HepG2 (cell line): Measurements from ENCODE around the gene DNAAF3. TPM values are rescaled to one million over a fixed set of nuclear protein-coding genes. Genes with fewer than 3 reads are reported as not detected.
A peak's percentile ranks its signal among the peaks of the same experiment; 100 is the strongest.

Experiments used
- CBX5 ChIP-seq: sonication (generic); formaldehyde crosslinking; IDR thresholded peaks from 2 replicates; pipeline ENCODE4 v1.4.0; 2020; ENCODE audit warnings: missing genetic modification reagents, borderline replicate concordance
- KLF13 ChIP-seq: sonication (generic); formaldehyde crosslinking; IDR thresholded peaks from 2 replicates; pipeline ENCODE4 v1.4.0; 2020; ENCODE audit warnings: mild to moderate bottlenecking, missing genetic modification reagents
- NFYB ChIP-seq: sonication (generic); formaldehyde crosslinking; IDR thresholded peaks from 2 replicates; pipeline ENCODE4 v1.4.0; 2020; ENCODE audit warnings: missing genetic modification reagents
- NR2F1 ChIP-seq, 2 experiments: fragments of 450-650 bp in 1 of 2; formaldehyde crosslinking in 1 of 2; IDR thresholded peaks; 2 replicates each; pipeline versions ENCODE4 v1.5.0 to v1.6.1; 2016 to 2020; ENCODE audit warnings: mild to moderate bottlenecking in 1 of 2, missing compliant biosample characterization in 1 of 2, missing genetic modification reagents in 1 of 2, moderate library complexity in 1 of 2
- POGZ ChIP-seq: sonication (generic); formaldehyde crosslinking; IDR thresholded peaks from 2 replicates; pipeline ENCODE4 v1.4.0; 2020; ENCODE audit warnings: mild to moderate bottlenecking, missing genetic modification reagents
- SATB2 ChIP-seq: sonication (generic); formaldehyde crosslinking; IDR thresholded peaks from 2 replicates; pipeline ENCODE4 v1.5.0; 2020; ENCODE audit warnings: missing genetic modification reagents
- SKI ChIP-seq: fragments of 450-650 bp; IDR thresholded peaks from one replicate; pipeline ENCODE4 v1.6.1; 2018; ENCODE audit warnings: mild to moderate bottlenecking; ENCODE audit not compliant: partially characterized antibody
- SOX6 ChIP-seq, 2 experiments: fragments of 450-650 bp in 1 of 2; sonication (generic) in 1 of 2; formaldehyde crosslinking in 1 of 2; IDR thresholded peaks; 2 replicates each; pipeline versions ENCODE4 v1.4.0 to v1.6.1; 2017 to 2020; ENCODE audit warnings: antibody characterized with exemption in 1 of 2, mild to moderate bottlenecking in 1 of 2, missing genetic modification reagents in 1 of 2
- SSRP1 ChIP-seq: IDR thresholded peaks from 2 replicates; pipeline ENCODE4 v1.6.1; 2016; ENCODE audit warnings: control low read depth
- ZNF790 ChIP-seq: sonication (generic); formaldehyde crosslinking; IDR thresholded peaks from 2 replicates; pipeline ENCODE4 v1.8.0; 2022; ENCODE audit warnings: missing genetic modification reagents, mild to moderate bottlenecking, borderline replicate concordance
- ZSCAN22 ChIP-seq: sonication (generic); formaldehyde crosslinking; IDR thresholded peaks from 2 replicates; pipeline ENCODE4 v1.4.0; 2020; ENCODE audit warnings: mild to moderate bottlenecking, missing genetic modification reagents
- polyA plus RNA-seq, 8 experiments: library from polyadenylated mRNA; depleted of rRNA in 3 of 8; stranded (reverse) in 7 of 8; unstranded in 1 of 8; fragments of >200 nt; fragmentation: Illumina TruSeq in 4 of 8; extraction: Trizol in 4 of 8; gene quantifications; 2 replicates each; pipeline versions ENCODE4 v1.2.1 to v1.2.3, GENCODE V29; 2011 to 2016; ENCODE audit warnings: low read depth in 4 of 8, missing spikeins in 1 of 8, mixed read lengths in 1 of 8; ENCODE audit not compliant: insufficient read depth in 1 of 8
- total RNA-seq, 5 experiments: library from RNA; depleted of rRNA; stranded (reverse); fragments of >200 nt; fragmentation: Illumina TruSeq; extraction: Trizol; gene quantifications; 2 replicates each; pipeline ENCODE4 v1.2.3, GENCODE V29; 2016; ENCODE audit warnings: low read depth in 1 of 5
- TF ChIP-seq, protein P1 (sequence below): sonication (generic); formaldehyde crosslinking; IDR thresholded peaks from 2 replicates; pipeline ENCODE4 v1.4.0; 2020; ENCODE audit warnings: missing genetic modification reagents
- TF ChIP-seq, protein P2 (sequence below): sonication (generic); formaldehyde crosslinking; IDR thresholded peaks from 2 replicates; pipeline ENCODE4 v1.4.0; 2020; ENCODE audit warnings: missing genetic modification reagents
- TF ChIP-seq, protein P3 (sequence below): IDR thresholded peaks from 2 replicates; pipeline ENCODE4 v1.6.1; 2016; ENCODE audit warnings: low read depth, control low read depth
- TF ChIP-seq, protein P4 (sequence below): sonication (generic); formaldehyde crosslinking; IDR thresholded peaks from 2 replicates; pipeline ENCODE4 v1.4.0; 2020; ENCODE audit warnings: mild to moderate bottlenecking, missing genetic modification reagents

The DNAAF3 gene
- total and polyA plus RNA-seq, 2 of the 13 experiments (the other 11 are each of a cell fraction or from before 2014, with no cell fraction given): 0.30 to 0.40 TPM

DNA sequence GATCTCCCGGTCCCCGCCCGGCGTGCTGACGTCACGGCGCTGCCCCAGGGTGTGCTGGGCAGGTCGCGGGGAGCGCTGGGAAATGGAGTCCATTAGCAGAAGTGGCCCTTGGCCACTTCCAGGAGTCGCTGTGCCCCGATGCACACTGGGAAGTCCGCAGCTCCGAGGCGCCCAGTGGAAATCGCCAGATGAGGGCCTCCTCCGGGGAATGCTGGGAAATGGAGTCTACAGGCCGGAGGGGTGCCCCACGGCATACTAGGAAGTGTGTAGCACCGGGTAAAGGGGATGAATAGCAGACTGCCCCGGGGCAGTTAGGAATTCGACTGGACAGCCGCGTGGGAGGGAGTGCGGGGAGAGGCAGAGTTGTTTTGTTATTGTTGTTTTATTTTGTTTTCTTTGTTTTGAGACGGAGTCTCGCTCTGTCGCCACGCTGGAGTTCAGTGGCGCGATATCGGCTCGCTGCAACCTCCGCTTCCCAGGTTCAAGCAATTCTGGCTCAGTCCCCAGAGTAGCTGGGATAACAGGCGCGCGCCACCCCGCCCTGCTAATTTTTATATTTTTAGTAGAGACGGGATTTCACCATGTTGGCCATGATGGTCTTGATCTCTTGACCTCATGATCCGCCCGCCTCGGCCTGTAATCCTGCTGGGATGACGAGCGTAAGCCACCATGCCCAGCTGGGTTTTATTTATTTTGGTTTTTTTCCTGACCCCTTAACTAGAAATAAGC is 48.6 kb downstream of the DNAAF3 start (continued):
- TF ChIP-seq SOX6 (IDR thresholded peaks at IDR 0.05) (no peak), SOX6 (CRISPR knock-in tag; IDR thresholded peaks at IDR 0.05) (no peak; the same call in 1 of the 2 replicates), SKI (no peak), NFYB (CRISPR knock-in tag) (peak; percentile 78), ZNF790 (CRISPR knock-in tag) (no peak), SSRP1 (CRISPR knock-in tag) (no peak), ZSCAN22 (CRISPR knock-in tag) (no peak), KLF13 (CRISPR knock-in tag) (no peak), CBX5 (CRISPR knock-in tag) (peak; percentile 37; the same call in 1 of the 2 replicates), POGZ (CRISPR knock-in tag) (peak; percentile 56; the same call in 1 of the 2 replicates), SATB2 (CRISPR knock-in tag) (no peak), NR2F1 (CRISPR knock-in tag; IDR thresholded peaks at IDR 0.05) (no peak)
- TF ChIP-seq, protein P1, sequence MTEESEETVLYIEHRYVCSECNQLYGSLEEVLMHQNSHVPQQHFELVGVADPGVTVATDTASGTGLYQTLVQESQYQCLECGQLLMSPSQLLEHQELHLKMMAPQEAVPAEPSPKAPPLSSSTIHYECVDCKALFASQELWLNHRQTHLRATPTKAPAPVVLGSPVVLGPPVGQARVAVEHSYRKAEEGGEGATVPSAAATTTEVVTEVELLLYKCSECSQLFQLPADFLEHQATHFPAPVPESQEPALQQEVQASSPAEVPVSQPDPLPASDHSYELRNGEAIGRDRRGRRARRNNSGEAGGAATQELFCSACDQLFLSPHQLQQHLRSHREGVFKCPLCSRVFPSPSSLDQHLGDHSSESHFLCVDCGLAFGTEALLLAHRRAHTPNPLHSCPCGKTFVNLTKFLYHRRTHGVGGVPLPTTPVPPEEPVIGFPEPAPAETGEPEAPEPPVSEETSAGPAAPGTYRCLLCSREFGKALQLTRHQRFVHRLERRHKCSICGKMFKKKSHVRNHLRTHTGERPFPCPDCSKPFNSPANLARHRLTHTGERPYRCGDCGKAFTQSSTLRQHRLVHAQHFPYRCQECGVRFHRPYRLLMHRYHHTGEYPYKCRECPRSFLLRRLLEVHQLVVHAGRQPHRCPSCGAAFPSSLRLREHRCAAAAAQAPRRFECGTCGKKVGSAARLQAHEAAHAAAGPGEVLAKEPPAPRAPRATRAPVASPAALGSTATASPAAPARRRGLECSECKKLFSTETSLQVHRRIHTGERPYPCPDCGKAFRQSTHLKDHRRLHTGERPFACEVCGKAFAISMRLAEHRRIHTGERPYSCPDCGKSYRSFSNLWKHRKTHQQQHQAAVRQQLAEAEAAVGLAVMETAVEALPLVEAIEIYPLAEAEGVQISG: peak; percentile 87
- TF ChIP-seq, protein P2, sequence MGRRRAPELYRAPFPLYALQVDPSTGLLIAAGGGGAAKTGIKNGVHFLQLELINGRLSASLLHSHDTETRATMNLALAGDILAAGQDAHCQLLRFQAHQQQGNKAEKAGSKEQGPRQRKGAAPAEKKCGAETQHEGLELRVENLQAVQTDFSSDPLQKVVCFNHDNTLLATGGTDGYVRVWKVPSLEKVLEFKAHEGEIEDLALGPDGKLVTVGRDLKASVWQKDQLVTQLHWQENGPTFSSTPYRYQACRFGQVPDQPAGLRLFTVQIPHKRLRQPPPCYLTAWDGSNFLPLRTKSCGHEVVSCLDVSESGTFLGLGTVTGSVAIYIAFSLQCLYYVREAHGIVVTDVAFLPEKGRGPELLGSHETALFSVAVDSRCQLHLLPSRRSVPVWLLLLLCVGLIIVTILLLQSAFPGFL (CRISPR knock-in tag): no peak
- TF ChIP-seq, protein P3, sequence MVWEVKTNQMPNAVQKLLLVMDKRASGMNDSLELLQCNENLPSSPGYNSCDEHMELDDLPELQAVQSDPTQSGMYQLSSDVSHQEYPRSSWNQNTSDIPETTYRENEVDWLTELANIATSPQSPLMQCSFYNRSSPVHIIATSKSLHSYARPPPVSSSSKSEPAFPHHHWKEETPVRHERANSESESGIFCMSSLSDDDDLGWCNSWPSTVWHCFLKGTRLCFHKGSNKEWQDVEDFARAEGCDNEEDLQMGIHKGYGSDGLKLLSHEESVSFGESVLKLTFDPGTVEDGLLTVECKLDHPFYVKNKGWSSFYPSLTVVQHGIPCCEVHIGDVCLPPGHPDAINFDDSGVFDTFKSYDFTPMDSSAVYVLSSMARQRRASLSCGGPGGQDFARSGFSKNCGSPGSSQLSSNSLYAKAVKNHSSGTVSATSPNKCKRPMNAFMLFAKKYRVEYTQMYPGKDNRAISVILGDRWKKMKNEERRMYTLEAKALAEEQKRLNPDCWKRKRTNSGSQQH: no peak
- TF ChIP-seq, protein P4, sequence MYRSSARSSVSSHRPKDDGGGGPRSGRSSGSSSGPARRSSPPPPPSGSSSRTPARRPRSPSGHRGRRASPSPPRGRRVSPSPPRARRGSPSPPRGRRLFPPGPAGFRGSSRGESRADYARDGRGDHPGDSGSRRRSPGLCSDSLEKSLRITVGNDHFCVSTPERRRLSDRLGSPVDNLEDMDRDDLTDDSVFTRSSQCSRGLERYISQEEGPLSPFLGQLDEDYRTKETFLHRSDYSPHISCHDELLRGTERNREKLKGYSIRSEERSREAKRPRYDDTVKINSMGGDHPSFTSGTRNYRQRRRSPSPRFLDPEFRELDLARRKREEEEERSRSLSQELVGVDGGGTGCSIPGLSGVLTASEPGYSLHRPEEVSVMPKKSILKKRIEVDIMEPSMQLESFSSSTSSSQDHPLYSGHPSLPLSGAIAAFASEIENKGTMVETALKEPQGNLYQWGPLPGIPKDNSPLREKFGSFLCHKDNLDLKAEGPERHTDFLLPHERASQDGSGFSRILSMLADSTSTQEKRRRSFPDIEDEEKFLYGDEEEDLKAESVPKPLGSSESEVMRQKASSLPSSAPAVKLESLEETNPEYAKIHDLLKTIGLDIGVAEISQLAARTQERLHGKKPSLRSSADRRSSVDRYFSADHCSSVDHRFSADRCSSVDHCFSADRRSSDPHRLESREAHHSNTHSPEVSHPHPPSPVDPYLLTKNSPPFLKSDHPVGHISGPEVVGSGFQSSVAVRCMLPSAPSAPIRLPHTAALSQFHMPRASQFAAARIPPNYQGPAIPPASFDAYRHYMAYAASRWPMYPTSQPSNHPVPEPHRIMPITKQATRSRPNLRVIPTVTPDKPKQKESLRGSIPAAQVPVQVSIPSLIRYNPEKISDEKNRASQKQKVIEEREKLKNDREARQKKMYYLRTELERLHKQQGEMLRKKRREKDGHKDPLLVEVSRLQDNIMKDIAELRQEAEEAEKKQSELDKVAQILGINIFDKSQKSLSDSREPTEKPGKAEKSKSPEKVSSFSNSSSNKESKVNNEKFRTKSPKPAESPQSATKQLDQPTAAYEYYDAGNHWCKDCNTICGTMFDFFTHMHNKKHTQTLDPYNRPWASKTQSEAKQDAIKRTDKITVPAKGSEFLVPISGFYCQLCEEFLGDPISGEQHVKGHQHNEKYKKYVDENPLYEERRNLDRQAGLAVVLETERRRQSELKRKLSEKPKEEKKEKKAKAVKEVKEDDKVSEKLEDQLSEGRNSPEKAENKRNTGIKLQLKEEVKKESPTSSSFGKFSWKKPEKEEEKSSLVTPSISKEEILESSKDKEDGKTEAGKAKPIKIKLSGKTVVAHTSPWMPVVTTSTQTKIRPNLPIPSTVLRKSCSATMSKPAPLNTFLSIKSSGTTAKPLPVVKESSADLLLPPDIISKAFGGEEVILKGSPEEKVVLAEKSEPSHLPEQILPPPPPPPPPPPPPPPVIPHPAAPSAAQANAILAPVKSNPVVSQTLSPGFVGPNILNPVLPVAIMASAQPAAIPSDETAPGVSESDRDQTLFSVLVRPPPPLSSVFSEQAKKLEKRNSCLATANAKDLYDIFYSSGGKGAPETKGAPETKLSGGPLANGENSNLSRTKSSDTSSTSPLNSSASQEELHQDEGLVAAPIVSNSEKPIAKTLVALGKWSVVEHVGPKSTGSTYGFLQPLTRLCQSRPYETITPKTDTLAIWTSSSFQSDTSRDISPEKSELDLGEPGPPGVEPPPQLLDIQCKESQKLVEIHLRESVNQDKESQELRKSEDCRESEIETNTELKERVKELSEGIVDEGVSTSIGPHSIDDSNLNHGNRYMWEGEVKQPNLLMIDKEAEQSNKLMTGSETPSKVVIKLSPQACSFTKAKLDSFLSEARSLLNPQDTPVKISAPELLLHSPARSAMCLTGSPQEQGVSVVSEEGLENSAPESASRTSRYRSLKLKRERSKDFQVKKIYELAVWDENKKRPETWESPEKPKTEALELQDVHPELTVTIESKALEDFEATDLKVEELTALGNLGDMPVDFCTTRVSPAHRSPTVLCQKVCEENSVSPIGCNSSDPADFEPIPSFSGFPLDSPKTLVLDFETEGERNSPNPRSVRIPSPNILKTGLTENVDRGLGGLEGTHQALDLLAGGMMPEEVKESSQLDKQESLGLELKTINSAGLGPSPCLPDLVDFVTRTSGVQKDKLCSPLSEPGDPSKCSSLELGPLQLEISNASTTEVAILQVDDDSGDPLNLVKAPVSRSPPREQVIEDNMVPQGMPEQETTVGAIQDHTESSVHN: no peak
